CD4-positive, alpha-beta T cell treated with Interleukin-15 for 1 hour (primary cell): ENCODE results near the gene SBF2.
"Not testable (repeated sequence)": the region's sequence is repeated elsewhere in the genome, so short reads cannot be mapped to it uniquely, and the experiment has no call there.

Source experiments
- DNase-seq: peaks from one replicate; pipeline ENCODE4 v3.0.0-alpha.2; 2020

SBF2 gene

DNA sequence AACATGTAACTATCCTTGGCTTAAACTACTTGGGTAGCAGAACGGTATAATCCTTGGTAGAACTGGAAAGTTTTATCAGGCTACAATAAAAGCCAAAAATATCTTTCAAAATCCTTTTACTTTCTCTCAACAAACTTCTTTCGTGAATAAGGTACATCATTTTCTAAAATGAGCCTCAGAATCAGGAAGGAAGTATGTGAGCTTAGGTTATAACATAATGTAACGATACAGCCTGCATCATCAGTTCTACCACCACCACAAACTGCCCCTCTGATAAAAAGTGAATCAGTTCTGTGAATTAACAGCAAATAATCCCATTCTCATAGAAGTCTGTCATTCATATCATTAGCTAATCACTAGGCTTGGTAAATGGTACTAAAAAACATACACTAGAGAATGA is 244.3 kb downstream of the SBF2 start:
- no peak for DNase-seq

GRCh38 chr11:10048350-10048749 is 245.7 kb downstream of the SBF2 start:
- DNase-seq, result no peak

- DNase-seq, result no peak
These were observed 249.4 kb downstream of the SBF2 start for GRCh38 chr11:10044618-10045017.

DNA sequence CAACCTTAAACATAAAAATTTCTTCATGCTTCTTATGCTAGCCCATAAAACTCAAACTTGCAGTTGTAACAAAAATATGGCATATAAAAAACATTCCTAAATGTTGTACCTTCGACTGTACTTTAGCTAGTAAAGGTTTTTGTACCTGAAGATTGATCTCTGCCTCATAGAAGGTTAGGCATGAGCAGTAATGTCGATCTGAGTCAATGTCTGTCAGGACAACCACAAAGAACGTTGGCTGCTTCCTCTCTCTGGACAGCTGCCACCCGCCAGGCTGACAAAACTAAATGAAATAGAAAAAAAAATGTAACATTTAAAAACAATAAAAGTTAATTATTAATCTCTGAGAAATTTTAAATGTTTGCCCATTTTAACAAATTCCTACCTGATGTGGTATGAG is 251.3 kb downstream of the SBF2 start:
- DNase-seq, result no peak

DNA sequence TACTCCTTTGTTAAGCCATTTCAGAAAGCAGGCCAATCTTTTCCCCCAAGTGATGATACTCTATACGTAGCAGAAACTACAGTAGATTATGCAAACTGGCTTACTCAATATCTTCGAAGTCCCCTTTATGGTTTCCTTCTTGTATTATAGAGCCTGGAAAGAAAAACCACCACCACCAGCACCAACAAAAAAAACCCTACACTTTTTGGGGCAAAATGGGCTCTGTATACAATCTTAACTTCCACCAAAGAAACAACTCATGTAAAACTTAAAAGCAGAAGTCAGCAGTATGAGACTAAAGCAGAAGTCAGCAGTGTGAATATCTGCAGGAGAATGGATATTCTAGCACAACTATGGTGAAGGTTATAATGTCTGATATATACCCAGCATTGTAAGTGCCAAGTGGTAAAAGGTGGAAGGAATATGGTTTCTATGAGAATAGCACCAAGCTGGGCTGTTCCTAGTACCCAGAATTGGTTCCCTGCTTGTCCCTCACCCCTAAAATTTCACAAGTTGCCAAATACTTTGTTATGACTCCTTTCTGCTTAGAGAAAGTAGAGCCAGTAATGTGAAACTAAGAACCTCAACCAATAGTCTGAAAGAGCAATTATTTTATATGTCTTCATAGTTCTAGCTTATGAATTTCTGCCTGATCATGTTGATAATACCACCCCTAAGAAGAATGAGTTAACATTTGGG is 252.1 kb downstream of the SBF2 start:
- DNase-seq, result no peak

DNA sequence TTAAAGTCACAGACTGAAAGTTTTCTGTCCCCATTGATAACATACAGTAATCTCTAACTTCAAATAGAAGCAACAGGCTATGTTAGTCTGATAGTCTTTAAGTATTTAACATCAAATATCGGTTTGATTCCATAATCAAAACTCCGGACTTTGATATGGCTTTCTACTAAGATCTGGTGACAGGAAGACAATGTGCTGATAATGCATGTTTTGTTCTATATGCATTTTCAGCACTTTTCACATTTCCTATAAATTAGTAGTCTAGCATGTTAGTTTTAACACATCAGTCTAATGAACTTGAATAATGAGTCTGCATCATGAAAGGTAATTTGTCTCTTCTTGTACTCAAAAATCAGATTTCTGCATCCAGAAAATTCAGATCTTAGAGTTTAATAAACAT is 252.7 kb downstream of the SBF2 start:
- DNase-seq, result no peak

GRCh38 chr11:10038521-10039302 is 255.3 kb downstream of the SBF2 start:
- DNase-seq, result no peak

DNA sequence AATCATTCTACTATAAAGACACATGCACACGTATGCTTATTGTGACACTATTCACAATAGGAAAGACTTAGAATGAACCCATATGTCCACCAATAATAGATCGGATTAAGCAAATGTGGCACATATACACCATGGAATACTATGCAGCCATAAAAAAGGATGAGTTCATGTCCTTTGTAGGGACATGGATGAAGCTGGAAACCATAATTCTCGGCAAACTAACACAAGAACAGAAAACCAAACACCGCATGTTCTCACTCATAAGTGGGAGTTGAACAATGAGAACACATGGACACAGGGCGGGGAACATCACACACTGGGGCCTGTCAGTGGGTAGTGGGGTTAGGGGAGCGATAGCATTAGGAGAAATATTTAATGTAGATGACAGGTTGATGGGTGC is 258.1 kb downstream of the SBF2 start:
- DNase-seq, result not testable (repeated sequence)

GRCh38 chr11:10032935-10033334 is 261.1 kb downstream of the SBF2 start:
- no peak for DNase-seq

- no peak for DNase-seq
These were observed 263.9 kb downstream of the SBF2 start for GRCh38 chr11:10030122-10030490.

DNA sequence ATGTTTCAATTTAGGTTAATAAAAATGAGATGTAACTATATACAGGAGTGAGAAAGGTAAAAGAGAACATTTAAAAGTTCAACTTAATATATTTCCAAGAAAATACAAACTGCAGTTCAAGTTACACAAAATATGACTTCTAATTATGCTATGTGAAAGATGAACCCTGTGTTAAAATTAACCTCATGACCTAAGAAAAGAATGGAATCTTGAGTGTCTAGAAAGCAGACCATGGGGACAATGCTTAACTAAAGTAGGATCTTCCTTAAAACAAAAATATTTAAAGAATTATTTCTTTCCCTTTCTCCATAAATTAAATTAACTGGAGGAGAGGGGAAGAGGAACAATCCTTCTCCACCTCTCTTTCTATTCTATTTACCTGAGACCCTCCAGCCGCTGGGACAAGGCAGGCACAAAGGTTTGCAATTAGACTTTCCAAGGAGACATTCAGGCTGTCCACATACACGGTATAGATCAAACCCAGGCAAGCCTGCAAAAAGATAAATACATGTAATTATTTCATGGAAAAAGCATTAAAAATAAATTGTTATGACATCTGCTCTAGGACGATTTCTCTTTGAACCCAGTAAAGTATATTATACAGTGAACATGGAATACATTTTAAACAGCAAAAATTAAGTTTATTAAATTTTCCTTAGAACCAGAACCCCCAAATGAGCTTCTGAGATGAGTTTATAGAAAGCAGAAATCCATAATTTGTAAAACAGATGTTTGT is 264.5 kb downstream of the SBF2 start:
- no peak for DNase-seq

DNA sequence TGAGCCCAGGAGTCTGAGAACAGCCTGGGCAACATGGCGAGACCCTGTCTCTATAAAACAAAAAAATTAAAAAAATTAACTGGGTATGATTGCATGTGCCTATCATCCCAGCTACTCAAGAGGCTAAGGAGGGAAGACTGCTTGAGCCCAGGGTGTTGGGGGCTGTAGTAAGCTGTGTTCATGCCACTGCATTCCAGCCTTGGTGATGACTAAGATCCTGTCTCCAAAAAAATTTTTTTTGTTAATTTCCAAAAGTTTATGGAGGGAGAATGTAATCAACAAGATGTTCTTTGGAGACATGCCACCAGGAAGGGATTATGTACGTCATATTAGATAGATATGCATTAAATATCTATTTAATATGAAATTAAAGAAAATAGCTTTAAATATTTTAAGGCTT is 267.5 kb downstream of the SBF2 start:
- no peak for DNase-seq

DNA sequence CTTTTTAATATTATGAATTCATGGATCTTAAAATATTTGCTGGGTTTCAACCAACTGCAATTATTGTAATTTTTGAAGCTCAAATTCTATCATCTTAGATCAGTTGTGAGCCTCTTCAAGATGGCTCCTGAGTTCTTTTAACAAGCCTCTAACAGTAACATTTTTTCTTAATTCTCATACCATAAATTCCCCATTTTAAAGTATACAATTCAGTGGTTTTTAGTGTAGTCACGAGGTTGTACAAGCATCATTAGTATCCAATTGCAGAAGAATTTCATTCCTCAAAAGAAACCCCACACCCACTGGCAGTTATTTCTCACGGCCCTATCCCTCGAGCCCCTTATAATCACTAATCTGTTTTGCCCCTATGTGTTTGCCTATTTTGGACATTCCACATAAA is 270.8 kb downstream of the SBF2 start:
- no peak for DNase-seq

DNA sequence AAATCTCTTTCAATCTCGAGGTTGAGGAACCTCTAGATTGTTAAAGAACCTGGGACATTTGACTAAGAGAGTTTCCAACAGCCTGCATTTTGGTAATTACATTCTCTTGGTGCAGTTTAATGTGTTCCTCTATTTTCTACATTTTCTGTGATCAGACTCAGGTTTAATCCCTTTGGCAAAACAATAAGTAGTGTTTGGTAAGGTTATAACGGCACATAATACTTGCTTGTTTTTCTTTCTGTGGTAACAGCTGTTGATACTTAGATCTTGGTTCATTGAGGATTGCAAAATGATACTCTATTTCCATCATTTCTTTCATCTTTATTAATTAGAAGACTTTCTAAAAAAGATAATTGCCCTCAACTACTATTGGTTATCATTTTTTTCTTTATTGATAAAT is 271.3 kb downstream of the SBF2 start:
- no peak for DNase-seq

DNA sequence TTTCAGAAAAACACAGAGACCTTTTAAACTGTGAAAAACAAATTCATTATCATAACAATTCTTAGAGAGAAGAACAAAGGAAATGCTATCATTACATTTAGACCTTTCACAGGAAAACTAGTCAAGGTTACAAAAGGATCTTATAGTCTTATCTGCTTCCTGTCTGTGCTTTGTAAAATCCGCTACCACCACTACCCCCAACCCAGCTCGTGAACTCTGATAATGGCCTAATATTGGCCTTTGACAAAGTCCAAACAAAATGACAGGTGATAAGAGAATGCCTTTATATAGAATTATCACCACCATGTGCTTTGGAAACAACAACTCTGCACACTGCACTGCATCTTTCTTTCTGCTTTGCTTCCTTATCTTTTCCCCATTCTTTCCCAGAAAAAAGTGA is 272.5 kb downstream of the SBF2 start:
- no peak for DNase-seq

GRCh38 chr11:10019906-10020682 is 273.9 kb downstream of the SBF2 start:
- no peak for DNase-seq

- no peak for DNase-seq
These were observed 276.1 kb downstream of the SBF2 start for GRCh38 chr11:10017911-10018310.

GRCh38 chr11:10017050-10017449 is 277.0 kb downstream of the SBF2 start:
- no peak for DNase-seq

GRCh38 chr11:10012068-10012467 is 282.0 kb downstream of the SBF2 start:
- DNase-seq, result no peak

- no peak for DNase-seq
These were observed 288.0 kb downstream of the SBF2 start for GRCh38 chr11:10005955-10006525.

- DNase-seq, result no peak
These were observed 289.4 kb downstream of the SBF2 start for GRCh38 chr11:10004526-10005113.

- no peak for DNase-seq
These were observed 291.8 kb downstream of the SBF2 start for GRCh38 chr11:10002221-10002620.
